ENCODE measurements around the gene HILPDA.

- TF ChIP-seq POLR2AphosphoS5 (IDR thresholded peaks at IDR 0.05; ENCODE audit: borderline replicate concordance, low read depth, low read length), result no peak
- no peak for TF ChIP-seq EZH2 (IDR thresholded peaks at IDR 0.05)
- no peak for TF ChIP-seq FOXP2 (optimal IDR thresholded peaks at IDR 0.05; ENCODE audit: control extremely low read depth, extremely low read length, insufficient read depth)
These were observed 40.4 kb upstream of the HILPDA start for GRCh38 chr7:128415217-128415785.
